Inflammatory macrophage (primary cell): ENCODE data around the gene SH3PXD2B.
"Not testable (repeated sequence)": the region's sequence is repeated elsewhere in the genome, so short reads cannot be mapped to it uniquely, and the experiment has no call there.

Experiments
- DNase-seq, 2 donors: peaks; one replicate each; pipeline ENCODE4 v3.0.0-alpha.2; 2020 to 2022

SH3PXD2B gene

DNA sequence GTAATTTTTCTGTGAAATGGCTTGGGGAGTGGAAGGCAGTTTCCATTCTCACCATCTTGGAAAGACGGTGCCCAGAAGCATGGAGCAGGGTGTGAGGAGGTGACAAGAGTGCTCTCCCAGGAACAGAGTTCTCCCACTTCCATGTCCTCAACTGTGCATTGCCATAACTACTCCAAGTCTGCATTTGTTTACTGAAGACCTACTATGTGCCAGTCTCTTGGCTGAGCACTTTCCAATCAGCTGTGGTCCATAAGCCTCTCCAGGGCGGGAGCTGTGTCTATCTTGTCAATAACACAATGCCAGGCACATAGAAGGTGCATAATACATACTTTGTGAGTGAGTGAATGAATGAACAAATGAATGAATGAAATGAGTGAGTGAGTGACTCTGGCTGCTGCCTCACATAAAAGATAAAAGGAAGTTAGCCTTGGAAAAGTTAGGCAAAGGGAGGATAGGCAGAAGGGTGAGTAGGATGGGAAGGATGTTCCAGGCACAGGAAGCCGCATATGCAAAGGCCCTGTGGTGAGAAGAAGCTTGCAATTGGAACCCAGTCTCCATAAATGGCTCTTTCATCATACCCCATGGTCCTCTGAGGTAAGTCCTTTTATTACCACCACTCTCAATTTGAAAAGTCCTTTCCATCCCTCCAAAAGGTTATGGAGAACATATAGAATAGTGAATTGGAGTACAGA lies 31.3 kb upstream of the SH3PXD2B start:
- DNase-seq, result no peak

DNA sequence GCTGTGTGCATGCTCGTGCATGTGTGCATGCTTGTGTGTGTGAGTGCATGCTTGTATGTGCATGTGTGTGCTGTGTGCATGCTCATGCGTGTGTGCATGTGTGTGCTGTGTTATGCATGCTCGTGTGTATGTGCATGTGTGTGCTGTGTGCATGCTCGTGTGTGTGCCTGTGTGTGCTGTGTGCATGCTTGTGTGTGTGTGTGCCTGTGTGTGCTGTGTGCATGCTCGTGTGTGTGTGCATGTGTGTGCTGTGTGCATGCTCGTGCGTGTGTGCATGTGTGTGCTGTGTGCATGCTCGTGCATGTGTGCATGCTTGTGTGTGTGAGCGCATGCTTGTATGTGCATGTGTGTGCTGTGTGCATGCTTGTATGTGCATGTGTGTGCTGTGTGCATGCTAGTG lies 30.3 kb upstream of the SH3PXD2B start:
- DNase-seq, result no peak

DNA sequence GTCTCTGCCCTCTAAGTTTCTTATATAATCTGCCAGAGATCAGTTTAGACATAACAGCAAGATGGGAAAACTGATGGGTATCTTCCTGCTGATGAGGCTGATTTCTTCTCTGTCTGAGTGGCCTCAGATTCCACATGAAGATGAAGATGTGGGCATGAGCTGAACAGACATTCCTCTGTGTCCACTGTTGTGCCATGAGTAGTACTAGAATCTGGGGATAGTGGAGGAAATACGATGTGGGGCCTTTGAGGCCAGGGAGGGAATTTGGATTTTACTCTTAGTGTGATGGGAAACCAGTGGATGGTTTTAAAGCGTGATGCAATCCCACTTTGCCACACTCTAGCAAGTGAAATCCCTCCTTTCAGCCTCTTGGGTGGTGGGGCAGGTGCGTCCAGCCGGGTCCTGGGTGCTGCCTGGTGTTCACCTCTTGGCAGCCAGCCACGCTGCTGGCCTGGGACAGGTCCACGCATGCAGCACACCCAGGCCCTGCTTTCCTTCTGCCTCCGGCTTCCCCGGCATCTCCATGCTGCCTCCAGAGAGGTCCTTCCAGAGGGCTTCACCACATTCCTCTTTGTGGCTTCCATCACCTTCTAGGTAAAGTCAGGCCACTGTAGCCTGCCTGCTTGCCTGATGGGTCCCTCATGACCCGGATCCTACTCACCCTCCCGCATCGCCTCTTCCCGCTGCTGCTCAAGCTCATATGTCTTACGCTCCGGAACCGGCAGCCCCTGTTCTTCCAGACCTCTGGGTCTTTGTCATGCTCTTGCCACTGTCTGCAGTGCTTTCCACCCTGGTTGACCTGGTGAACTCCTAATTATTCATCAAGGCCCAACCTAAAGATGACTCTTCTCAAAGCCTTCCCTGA lies 28.1 kb upstream of the SH3PXD2B start:
- DNase-seq, result no peak

DNA sequence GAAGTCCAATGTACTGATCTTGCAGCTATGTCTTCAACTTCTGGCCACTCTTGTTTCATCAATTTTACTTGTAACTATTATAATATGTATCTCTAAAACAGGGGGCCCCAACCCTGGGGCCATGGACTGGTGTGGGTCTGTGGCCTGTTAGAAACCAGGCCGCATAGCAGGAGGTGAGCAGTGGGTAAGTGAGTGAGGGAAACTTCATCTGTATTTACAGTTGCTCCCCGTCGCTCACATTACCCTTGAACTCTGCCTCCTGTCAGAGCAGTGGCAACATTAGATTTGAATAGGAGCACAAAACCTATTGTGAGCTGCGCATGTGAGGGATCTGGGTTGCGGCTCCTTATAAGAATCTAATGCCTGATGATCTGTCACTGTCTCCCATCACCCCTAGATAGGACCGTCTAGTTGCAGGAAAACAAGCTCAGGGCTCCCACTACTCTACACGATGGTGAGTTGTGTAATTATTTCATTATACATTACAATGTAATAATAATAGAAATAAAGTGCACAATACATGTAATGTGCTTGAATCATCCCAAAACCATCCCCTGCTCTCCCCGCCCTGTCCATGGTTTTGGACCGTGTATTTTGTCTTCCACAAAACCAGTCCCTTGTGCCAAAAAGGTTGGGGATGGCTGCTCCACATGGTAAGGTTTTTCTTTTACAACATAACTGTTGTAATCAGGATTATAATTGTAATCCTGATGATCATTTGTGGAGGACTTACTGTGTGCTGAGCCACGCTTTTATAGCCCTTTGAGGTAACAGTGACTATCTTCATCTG lies 26.9 kb upstream of the SH3PXD2B start:
- no peak for DNase-seq

DNA sequence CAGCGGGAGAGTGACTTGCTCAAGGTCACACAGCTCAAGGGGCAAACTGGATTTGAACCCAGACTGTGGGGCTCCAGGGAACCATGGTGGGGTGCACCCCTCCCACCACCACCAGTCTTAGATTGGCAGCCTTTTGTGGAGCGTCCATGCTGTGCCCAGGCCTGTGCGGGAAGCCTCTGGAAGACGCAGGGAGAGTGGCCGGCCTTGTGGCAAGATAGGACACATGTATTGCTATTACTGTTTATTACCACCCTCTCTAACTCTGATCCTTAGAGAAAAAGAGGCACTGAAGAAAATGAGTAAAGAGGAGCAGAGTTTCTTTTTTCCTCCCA lies 25.4 kb upstream of the SH3PXD2B start:
- DNase-seq, result no peak

DNA sequence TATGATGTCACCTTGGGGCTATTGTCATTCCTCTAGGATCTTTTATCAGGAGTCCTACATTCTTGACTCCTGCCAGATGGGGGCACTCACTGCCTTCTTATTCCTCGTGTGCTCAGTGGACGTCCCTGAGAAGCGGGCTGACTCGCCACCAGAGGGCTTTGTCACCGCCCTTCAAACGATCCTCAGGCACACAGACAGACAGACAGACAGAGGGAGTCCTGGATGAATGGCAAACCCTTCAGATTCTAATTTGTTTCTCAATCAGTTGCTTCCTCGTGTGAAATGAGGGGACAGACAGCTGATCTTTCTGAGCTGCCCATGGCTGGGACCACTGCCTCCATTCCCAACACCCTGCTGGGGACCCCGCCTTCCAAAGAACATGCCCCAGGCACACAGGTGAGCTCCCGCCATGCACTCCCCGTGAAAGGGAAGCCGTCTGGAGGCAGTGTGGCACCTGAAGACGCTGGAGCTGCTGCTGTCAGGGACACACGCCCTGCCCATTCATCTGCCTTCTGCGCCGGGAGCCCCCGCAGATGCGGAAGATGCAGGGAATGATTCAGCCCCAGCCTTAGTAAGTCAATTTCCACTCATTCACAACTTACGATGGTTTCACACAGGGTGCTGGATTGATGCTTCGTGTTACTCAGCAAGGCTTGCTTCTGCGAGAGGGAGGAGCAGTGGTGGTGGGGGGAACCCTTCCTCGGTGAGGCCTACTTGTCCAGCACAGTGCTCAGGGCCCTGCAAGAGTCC lies 24.9 kb upstream of the SH3PXD2B start:
- peak; percentile 89 to 93 for DNase-seq

DNA sequence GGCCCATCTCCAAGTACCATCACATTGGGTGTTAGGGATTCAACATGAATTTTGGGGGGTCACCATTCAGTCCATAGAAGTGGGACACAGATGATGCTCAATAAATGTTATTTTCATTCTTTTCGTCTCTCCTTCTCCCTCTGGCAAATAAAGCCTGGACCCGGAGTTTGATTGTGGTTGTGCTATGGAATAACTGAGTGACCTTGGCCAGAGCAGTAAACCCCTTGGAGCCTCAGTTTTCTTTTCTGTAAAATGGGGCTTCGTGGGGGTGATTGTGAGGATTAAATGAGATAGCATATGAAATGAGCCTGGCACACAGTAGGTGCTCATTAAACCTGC lies 24.3 kb upstream of the SH3PXD2B start:
- not testable (repeated sequence) for DNase-seq

DNA sequence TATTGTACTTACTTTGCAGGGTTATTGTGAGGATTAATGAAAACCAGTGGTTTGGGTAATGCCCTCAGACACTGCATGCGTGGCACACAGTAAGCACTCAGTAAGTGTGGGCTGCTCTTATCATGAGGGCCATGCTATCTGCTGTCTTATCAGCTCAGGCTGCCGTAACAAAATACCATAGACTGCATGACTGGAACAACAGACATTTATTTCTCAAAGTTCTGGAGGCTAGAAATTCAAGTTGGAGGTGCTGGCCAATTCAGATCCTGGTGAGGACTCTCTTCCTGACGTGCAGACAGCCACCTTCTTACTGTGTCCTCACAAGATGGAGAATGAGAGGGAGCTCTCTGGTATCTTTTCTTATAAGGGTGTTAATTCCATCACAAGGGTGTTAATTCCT lies 23.9 kb upstream of the SH3PXD2B start:
- no peak for DNase-seq

DNA sequence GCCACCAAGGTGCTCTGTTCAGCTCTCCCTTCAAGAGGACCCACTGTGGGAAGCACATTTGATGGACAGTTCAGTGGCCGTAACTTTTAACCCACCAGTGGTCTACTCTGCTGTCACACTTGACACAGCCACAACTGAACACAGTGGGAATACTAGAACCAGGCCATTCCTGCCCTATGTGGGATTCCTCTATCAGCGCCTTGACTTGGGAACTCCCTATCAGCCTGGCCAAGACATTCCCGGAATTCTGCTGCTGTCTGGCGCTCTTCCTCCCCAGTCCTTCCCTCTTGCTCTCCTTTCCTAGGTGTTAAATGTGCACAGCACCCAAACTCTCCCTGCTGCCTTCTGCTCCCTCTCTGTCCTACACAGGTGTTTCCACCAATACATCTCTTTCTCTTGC lies 23.1 kb upstream of the SH3PXD2B start:
- no peak for DNase-seq

DNA sequence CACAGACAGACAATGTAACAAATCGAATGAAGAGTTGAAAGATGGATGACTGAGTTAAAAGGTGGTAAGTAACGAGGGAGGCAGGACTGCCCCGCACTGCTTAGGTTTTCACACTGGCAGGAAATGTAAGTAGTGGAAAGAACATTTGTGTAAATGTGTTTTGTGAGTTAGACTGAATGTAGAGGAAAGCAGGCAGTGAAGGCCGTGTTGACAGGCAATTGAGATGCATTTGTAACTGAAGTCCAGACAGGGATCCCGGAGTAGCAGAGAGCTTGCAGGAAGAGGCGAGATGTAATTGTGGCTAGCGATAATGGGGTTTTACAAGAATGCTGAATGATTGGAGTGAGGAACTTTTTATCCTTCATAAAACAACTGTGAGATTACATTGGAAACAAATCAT lies 20.0 kb upstream of the SH3PXD2B start:
- DNase-seq, result no peak

DNA sequence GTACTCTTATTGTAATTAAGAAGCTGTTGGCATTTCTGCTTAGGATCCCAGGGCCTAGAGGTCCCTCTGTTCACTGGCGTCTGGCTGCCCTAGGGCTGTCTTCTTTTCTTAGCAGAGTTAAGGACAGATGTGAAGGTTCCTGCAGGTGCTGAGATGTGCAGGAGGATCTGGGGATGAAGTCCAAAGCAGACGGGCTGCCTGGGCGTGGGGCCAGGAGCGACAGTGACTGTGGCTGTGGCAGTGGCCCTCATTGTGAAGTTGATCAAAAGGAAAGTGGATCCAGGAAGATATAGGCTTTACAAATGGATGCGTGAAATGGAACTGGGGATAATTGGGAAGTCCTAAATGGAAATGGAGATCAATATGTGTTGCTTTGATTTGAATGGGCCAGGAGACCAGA lies 19.1 kb upstream of the SH3PXD2B start:
- DNase-seq, result no peak

DNA sequence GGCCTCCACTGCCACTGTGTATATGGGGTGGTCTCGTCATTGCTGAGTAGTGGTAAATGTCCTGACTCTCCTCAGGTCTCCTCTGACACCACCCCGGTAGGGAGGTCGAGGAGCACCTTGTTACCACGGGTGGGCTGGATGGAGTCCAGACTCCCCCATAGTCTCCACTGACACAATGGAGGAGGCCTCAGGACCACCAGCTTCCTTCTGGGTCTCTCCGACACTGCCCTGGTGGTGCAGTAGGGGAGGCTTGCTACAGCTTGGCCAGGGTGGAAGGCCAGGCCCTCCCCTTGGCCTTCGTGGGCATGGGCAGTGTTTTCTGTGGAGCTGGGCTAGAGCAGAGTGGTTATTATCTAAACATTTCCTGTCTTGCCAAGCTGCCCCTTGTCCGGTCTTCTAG lies 15.4 kb upstream of the SH3PXD2B start:
- DNase-seq, result no peak

DNA sequence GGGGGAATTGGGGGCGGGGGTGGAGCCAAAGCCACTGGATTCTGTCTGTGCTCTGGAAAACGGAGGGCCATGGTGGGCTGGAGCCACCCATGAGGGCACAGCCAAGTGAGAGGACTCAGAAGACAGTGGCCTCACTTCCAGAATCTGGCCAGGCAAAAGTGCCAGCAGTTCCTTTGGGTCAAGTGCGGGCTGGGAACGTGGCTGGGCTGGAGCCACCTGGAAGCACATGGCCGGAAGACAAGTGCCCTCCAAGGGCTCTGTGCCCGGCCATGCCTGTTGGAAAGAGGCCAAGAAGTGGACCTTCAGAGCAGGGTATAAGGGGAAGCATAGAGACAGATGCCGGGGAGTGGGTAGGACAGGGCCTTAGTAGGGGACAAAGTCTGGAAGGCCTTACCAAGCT lies 11.7 kb upstream of the SH3PXD2B start:
- no peak for DNase-seq

DNA sequence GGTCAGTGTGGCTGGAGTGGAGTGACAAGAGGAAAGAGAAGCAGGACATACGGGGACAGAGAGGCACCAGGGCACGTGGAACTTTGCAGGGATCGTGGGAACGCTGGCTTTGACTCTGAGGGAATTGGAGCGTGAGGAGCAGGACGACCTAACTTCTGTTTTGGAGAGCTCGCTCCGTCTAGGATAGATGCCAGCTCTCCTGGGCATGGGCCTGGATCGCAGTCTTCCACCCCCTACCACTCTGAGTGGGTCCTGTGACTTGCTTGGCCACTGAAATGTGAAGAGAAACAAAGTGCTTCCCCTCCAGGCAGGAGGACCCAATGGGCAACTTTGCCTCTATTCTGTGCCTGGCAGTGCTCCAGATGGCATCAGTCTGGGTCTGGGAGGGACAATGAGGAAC lies 8.7 kb upstream of the SH3PXD2B start:
- no peak for DNase-seq

DNA sequence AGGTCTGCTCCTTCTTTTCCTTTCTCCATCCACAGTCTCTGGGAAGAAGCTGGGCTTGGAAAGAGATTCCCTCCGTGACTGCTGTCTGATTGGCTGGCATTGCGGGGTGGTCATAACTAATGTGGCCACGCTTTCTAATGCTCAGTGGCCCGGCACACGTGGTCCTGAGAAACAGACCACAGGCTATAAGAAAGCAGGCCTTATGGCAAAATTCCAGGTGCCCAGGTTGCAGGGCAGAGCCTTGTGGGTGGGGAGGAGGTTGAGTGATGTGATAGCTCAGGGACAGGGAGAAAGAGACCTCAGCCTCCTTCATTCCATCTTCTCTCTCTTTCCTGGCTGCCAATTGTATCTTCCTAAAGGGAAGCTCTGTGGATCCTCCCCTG lies 5.4 kb upstream of the SH3PXD2B start:
- DNase-seq, result no peak

DNA sequence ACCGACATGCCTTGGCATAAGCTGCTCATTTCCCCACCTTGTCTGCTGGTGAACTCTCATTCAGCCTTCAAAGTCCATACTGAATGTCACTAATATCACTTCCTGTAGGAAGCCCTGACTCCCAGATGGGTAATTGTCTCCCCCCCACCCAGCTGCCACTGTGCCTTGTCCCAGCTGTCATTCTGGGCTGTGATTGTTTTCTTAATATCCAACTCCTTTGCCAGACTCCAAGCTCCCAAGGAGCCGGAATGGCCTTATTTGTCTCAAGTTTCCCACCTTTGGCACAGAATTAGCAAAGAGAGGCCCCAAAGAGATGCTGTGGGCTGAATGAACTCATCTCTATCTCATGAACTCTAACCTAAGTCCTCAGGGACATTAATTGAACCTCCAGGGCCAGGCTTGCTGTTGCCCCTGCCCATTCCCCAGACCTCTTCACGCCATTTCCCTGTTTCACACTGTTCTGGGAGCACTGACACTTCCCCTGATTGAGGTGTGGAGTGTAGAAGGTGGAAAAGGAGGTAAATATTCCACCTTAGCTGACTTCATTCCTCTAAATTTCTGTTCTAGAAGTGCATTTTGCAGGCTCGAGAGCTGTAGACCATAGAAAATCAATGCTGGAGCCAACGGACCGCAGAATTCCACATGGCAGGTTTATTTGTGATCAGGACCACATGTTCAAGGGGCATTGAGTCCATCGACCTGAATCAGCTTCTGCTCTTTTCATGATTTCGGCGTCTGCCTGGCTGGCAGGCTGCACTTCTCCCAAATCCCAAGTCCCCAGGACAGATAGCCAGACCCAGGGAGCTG lies 4.9 kb upstream of the SH3PXD2B start:
- DNase-seq, result no peak

DNA sequence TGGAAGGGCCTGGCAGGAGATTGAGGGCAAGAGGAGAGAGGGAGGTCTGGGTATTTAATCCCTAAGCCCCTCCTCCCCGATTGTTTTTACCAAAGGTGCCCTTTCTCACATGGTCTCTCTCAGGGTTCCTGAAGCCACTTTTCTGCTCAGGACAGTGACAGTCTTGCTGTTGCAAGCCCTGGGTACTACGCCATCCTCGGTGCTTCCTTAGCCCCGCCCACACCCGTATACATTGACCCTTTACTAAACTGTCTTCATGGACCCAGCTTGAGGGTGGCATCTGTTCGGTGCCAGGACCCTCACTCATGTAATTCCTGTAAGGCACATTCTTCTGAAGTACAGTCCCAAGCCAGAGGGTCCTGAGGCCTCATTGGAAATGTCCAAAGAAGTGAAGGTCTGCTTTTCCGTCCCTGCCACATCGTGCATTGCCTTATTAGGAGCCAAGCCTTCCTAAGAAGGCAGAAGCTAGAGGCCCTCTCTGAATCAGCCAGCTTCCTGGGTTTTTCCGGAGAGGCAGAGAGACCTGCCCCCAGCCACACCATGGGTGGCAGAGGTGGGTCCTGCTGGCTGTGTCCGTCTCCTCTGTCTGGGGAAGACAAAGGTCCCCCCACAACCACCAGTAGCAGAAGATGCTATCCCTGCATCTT lies 1.9 kb upstream of the SH3PXD2B start:
- DNase-seq, result peak in 1 of 2 donors; percentile 11

DNA sequence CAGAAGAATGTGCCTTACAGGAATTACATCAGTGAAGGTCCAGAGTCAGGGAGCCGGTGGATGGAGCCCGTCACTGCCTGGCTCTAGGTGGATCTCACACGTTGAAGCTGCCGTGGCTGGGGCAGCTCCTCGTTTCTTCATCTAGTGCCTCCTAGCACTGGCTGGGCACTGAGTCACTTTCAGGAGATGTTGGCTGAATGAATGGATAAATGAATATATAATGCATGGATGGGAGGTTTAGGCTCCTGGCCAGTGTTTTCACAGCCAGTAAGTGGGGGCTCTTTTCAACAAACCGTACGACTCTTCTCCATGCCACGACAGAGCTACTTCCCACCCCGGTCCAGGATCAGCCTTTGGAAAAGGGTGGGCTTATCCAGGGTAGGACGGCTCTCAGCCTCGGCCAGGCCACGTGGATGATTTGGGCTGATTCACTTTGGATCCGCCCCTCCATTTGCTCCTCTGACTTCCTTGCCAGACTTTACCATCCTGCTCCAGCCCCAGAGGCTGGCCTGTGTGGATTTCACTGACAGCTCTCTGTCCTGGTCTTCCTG lies 1.3 kb upstream of the SH3PXD2B start:
- DNase-seq, result no peak

DNA sequence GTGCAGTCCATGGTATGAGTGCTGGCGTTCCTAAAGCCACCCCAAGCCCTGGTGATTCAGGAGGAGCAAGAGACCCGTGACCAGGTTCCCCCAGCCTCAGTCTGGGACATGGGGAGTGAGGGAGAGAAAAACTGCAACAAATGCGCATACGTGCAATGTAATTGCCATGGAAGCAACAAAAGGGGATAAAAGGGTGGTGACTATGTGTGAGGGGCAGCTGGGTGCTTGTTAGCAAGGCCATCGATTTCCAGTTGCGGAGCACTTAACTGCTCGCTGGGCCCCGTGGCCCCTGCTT lies 709 bp upstream of the SH3PXD2B start:
- no peak for DNase-seq

DNA sequence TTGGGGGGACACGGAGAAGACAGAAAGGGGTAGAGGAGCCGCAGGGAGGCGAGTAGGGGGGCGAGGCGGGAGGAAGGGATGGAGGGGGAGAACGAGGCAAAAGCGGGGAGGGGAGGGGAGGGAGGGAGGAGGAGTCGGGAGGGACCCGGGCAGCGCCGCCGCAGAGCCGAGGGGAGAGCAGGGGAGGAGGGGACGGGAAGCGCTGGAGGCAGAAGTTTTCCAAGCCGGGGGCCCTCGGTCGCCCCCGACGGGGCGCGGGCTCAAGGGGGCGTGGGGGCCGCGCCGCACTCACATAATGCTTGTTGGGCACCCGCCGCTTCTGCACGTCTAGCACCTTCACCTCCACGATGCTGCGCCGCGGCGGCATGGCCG lies 353 bp downstream of the SH3PXD2B start:
- DNase-seq, result no peak

DNA sequence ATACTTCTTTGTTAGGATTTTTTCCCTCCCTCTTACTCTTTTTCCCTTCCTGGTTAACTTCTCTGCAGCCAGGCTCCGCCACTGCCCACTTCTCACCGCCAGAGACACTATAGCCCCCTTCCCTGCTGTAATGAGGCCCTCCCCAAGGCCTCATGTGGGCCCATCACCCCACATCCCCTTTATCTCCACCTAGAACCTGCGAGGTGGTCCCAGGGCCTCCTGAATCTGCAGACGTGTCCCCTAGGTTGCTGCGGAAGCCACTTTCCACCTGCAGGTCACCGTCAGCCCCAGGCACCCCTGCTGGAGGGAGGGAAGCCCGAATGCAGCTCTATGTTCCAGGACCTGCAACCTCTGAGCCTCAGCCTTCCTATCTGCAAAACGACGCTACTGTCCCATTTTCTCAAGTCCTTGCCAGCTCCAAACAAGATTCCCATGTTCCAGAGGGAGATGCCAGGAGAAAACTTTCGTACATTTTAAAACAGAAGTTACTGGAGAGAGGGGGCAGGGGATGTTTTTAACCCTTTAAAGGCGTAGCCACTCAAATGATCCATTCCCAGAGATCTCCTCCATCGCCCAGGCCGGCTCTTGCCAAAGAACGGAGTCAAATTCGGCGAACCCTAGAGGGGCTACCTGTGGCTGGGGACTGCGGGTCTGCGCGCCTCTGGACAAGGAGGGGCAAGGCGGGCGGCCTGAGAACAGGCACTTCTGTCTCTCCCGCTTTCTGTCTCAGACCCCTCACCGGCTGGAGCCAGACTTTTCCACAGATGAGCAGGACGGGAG lies 929 bp downstream of the SH3PXD2B start:
- DNase-seq, result no peak
